ENCODE results near the gene HOXB7.

Gene HOXB7

DNA sequence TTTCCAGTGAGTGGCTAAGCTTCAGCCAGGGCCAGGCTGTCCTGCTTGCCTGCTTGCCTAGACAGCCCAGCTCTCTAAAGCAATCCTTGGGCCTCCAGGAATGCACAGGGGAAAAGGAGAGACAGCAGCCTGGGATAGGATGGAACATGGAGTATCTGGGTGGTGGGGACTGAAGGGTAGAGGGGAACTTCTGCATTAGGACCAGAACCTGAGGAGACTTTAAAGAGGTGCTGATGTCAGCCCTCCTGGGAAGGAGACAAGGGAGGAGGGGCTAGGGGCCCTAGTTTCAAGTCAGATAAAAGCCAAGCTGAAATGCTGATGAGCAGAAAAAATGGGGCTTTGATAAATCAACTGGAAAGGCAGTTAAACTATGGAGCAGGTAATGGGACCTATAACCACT, 1.8 kb downstream of the HOXB7 start:
- DNase-seq (ENCODE audit: low read depth): no peak

DNA sequence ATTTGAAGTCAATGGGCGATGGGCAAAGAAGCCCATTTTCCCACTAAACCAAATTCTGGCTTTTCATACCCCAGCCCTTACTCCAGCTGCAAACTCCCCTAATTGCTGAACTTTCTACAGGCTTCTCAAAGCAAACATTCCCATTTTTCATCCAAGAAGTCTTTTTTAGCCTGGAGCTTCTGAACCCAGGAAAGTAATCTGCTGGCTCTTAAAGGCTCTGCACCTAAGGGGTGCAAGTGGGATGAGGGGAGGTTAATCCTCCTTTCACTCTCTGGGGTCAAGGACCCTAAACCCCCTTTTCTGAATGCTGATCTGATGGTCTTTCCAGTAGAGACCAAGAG, 2.4 kb downstream of the HOXB7 start:
- no peak for DNase-seq (ENCODE audit: low read depth)

DNA sequence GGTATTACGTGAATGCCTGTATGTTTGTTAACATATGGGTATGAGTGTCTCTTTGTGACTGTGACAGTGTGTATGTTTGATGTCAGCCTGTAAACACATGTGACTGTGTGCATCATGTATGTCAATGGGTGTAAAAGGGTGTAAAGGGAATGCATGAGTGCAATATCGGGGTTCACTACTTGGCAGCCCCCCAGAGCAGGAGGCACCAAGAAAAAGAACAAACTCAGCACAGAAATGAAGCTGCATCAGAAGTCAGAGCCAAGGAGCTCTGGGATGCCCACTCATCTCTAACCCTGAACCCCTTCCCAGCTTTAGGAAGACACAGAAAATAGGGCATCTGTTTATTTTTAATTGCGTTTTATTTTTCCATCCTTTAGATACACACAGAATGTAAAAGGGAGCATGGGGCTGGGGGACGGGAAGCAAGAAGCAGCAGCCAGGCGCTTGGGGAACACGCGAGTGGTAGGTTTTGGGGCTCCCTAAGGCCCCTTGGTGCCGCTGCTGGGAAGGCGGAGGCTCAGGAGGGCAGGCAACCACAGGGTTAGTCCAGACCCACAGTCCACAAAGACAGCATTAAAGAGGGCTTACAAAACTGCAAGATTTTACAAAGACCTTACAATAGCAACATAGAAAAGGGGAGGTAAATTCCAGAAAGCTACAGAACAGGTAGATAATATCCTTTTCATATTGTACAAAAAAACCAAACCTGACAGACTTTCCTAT, 3.8 kb downstream of the HOXB7 start:
- DNase-seq (ENCODE audit: low read depth): no peak

DNA sequence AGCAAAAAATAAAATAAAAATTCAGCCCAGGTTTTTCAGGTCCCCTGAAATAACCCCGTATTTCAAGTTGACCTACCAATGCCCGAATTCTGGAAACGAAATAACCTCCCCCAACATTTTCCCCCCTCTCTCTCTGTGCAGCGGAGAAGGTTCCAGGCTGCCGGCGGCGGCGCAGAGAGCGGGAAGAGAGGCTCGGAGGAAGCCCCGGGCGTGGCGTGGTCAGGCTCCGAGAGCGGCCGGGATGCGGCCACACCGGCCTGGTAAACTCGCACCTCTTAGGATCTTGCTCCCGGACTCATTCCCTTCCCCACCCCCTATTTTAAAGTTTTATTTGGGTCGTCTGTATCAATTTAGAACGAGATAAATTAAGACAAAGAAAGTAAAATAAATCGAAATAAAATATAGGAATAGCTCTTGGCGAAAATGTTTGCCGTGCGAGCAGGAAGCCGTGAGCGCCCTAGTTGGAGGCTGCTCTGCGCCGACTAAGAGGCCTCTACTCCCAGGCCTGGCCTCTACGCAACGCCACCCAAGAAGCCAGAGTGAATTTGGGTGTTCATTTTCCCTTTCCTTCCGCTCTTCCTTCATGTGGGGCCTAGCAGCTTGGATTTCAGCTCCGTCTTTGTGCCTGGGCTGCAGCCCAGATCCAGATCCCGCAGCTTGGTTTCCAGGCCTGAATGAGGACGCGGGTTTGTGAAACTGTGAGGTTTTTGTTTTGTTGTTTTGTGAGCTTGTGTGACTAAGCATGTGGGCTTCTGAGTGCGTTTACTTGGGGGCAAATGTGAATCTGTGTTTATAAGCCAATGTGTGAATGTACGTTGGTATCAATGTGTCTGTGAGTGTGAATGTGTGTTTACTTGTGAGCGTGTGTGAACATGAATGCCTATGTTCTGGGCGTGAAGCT, 4.6 kb downstream of the HOXB7 start:
- no peak for DNase-seq (ENCODE audit: low read depth)

DNA sequence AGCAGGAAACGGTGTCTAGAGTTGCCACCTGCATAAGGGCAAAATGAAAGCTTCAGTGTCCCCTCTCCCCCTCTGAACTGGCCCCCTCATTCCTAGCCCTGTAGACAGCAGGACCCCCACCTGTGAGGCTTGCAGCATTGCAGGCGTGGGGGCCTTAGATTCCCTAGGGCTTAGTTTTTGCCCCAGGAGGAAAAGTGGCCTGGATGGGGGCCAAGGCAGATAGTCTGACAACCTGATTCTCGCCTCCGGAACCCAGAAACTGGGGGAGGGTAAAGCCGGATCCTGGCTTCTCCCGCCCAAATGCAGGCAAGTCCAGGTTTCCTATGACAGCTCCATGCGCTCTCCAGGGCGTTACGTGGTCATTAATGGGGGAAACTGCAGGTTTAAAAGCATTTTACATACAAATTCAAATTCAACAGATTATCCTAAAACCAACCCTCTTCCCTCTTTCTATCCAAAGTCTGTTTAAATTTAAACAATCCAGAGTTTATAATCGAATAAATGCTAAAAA, 5.4 kb downstream of the HOXB7 start:
- no peak for DNase-seq (ENCODE audit: low read depth)

DNA sequence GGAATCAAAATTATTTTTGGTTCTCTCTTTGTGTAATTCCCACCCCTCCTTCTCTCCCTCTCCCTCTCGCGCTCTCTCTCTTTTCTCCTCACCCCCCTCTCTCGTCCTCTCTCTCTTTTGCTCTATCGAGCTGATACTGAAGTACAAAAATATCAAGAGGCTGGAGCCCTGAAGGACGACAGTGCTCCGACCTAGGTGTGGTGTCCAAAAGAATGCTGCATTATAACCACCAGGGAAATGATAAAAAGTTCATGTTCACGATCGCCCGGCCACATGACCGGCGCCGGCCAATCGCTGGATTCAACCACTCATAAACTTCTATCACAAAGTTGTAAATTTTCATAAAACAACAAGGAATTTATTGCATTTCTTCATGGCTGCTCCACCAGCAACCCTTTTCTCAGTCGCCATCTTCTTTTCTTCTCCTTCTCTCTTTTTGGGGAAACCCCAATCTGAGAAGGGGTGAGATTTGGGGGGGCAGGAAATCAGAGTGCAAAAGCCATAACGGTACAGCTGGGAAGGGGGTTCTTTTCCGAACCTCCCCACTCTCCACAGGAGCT, 6.0 kb downstream of the HOXB7 start, which contains the start of gene HOXB6:
Gene HOXB6 (minus strand): TSS at position 217 of the 560 bp plus-strand sequence. CDS start 6,836 bp downstream, outside the sequence.
- DNase-seq (ENCODE audit: low read depth): no peak

DNA sequence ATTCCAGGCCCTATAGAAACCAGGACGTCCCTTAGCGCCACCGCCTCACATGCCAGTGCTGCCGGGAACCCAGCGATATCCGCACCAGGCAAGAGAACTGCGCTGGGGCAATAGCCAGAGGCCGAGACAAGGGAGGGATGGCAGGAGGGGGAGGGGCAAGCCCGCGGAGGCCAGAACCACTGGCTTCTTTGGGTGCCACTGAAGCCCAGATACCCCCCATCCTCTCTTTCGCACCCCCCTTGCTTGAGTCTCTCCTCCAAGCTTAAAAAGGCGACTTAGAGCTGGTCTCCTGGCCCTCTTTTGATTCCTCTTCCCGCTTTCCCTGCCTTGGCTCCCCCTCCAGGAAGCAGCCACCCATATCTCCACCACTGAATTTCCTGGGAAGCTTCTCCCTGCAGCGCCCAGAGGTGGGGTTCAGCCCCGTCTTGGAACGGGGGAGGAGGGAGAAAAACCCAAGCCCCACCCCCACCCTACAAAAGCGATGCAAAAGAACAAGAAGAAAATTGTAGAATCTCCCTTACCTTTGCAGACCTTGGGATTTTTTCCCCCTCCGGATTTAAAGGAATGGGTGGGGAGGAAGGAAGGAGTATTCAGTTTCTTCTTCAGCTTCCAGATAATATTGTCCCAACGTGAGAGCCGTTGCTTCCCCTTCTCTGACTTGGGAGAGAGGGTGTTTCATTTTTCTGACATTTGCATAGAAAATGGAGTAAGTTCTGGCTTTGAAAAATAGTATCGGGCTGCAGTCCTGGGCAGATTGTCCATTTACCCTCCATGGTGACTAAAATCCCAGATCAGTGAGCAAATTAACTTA, 6.7 kb downstream of the HOXB7 start:
- no peak for DNase-seq (ENCODE audit: low read depth)

DNA sequence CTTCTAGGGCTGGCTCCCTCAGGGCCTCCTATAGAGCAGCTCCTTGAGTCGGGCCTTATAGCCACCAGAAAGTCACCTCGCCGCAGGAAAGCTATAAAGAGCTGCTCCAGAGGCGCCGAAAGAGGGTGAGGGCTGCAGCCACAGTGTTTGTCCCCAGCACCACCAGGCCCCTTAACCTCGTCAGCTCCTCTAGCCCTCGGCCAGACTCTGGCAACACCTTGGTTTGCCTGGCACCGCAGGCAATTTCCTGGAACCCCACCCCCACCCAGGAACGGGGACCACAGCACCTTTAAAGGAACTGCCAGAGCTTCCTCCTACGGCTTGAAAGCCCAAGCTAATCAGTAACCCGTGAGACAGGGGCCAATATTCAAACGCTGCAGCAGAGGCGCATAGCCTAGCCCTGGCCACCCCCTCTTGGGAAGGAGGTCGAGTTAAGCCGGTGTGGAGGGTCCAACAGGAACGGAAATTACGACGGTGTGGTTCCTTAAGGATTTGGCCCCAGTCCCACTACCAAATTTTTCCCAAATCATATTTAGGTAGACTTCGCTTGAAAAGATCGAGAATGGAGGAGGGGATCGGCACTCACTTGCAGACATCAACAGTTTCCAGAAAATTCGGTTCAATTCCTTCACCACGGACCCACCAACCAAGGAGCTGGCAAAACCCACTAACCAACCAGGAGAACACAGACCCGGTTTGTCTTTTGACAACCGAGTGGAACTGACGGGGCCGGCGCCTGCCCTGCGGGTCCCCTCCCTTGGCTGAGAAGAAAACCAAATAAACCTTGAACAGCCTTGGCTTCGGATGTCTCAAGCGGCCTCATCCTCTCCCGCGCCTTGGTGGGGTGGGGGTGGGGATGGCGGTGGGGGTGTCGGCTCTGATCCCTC, 9.0 kb downstream of the HOXB7 start:
- DNase-seq (ENCODE audit: low read depth): no peak

DNA sequence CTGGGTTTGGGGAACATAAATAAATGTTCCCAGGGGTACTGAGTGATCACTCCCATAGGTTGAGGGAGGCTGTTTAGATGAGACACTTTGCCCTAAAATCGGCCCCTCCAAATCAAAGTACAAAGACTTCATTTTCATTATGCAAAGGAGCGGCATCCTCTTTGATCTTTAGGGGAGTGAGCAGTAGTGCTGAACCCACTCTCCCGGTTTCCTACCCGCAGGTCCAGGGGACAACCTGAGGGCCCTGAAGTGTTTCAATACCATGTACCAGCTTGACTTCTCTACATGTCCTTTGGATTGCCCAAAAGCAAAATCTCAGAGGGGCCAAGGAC, 9.6 kb downstream of the HOXB7 start:
- DNase-seq (ENCODE audit: low read depth): no peak

DNA sequence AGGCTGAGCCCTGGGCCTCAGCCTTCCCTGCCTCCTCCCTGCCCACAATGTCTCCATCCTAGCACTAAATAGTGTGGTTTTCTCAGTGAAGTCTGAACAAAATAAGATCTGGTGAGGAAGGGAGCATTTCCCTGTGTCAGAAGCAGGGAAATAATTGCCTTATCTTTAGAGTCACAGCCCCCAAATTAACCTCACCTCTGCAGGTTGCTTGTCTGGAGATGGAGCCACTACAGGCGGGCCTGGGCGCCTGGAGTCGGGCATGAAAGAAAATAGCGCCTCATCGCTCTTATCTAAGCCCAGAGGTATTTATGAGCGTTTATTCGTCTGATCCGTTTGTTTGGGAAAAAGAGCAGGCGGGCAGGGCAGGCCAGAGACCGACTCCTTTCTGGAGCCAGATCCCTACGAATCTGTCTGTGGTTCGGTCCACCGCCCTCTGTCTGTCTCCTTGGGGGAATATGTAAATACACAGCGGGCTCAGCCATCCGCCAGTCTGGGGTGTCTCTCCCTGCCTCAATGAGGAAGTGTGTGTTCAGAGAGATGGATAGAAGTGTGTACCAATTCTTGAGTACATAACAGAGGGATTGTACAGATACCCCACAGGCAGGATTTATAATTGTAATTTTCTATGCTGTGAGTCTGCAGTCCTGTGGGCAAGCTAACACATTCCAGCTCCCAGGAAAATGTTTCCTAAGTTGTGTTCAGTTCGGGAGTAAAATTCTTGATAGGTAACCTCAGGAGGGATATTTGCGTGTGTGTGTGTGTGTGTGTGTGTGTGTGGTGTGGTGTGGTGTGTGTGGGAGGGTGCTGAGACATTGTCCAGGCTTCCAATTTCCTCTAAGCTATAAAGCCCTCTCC, 10.3 kb downstream of the HOXB7 start:
- no peak for DNase-seq (ENCODE audit: low read depth)

DNA sequence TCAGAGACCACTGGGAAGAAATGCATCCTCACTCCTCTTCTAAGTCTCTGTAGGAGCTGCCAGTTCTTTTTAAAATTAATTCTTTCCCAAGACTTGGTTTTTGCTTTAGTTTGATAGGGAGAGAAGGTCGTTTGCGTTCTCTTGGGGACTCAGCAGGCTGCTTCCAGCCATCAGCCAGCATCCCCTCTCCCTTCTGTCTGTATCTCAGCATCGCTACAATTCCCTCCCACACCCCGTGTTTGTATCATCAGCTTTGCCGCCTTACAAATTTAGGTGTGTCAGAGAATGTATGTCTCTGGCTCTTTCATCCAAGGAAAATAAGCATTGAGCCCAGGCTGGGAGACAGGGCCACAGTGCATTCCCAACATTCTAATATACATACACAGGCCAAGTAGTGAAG, 11.5 kb downstream of the HOXB7 start:
- no peak for DNase-seq (ENCODE audit: low read depth)

DNA sequence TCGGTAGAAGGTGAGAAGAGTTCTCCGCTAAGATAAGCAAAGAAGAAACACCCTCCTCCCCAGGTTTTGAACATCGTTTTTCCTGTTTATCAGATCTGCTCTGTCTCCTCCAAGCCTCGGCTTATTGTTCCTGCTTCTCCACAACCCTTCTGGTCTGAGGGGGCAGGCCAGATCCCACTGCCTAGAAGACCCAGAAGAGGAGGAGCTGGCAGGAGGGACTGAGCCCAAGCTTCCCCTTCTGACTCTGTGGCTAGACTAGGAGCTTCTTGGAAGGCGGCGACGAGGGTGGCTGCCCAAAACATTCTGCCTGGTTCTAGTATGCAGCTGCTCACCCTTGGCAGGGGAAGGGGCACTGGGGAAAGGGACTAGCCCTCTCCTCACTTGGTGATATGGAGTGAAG, 12.1 kb downstream of the HOXB7 start:
- DNase-seq (ENCODE audit: low read depth): no peak

DNA sequence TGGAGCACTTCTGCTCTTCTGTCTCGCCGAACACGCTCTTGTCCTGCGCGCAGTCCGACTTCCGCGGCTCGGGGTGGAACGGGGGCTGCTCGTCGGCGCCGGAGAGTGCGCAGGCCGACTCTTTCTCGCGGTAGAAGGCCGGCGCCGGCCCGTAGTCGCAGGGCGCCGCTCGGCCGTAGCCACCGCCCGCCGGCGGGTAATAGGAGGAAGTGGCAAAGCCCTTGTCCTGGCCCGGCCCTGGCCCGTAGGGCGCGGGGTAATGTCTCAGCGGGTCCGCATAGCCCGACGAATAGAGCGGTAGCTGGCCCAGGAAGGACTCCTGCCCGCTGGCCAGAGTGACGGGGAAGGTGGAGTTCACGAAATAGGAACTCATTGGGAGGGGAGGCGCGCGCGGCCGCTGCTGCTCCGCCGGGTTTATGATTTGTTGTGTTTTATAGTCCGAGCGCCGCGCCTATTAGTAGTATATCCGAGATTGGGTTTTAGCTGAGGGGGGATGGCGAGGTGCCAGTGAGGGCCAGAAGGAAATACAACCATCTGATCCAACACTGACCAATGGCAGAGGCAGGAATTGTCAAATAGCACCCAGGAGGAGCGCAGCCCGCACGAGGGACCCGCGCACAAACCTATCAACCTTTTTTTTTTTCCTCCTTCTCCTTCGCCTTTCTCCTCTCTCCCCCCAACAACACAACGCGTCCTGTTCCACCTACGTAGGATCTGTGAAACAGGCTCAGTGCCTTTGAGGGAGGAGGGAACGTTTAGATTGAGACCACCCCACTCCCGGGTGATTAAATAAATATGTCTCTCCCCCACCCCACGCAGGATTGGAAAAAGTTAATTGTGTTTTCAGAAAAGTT, 12.8 kb downstream of the HOXB7 start:
- DNase-seq (ENCODE audit: low read depth): no peak

DNA sequence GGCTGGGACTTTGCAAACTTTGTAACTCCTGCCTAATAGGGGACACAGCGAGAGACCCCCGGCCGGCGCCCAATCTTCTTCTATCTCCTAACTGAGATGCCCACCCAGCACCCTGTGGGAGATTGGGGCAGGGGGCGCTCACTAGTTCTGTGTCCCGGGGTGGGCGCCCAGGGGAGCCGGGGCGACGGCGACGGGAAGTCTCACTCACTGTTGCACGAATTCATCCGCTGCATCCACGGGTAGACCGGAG, 13.4 kb downstream of the HOXB7 start:
- no peak for DNase-seq (ENCODE audit: low read depth)

DNA sequence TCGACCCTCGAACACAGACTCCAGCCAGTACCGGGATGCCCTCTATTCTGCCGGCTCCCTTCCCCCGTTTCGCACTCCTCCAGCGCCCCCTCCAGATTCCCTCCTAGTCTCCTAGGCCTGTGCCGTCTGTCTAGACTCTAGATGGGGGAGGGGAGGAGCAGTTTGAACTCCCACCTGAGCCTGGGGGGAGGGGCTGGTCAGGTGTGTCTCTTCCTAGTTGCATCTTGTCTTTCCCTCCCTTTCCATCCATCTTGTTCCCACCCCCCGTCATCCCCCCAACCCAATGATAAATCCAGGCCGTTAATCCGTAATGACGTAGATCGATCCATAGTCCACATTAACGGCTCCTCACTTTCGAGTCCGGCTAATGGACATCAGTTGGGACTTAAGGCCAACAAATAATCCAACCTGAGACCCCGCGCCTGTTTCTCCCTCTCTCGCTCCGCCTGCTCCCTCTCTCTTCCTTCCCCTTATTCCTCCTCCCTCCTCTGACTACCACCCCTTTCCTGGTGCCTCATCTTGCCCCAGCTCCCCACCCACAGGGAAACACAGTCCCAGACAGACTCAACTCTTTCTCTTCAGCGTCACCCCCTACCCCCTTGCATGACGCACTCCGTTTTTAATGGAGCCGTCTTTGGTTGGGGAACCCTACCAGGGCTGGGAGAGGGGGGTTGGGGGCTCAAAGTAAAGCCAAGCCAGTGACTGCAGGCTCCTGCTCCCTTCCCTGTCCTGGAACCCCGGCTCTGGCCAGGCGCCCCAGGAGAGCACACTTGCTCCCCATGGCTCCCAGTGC, 13.9 kb downstream of the HOXB7 start:
- no peak for DNase-seq (ENCODE audit: low read depth)

DNA sequence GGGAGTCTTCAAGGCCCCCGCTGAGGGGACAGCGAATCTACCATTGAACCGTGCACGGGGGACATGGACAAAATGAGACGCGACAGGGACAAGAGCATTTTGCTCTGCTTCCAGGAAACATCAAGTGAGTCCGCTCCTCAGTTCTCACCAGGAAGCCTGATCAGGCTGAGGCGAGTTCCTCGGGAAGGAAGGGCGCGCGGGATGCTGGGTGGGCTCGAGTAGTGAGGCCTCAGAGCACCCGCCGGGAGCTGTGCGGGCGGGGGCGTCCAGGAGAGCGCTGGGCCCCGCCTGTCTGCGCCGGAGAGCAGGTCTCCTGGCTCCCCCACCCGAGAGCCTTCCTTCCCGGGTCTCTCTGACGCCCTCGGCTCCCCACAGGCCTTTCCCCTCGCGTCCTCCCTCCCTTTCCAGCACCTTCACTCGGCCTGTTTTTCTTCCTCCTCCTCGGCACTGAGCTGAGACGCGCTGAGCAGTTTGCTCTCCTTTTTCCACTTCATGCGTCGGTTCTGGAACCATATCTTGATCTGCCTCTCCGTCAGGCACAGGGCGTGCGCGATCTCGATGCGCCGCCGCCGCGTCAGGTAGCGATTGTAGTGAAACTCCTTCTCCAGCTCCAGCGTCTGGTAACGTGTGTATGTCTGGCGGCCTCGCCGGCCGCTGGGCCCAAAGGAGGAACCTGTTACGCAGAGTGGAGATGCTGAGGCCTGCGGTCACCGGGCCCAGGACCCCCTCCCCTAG, 14.7 kb downstream of the HOXB7 start:
- DNase-seq (ENCODE audit: low read depth): no peak

DNA sequence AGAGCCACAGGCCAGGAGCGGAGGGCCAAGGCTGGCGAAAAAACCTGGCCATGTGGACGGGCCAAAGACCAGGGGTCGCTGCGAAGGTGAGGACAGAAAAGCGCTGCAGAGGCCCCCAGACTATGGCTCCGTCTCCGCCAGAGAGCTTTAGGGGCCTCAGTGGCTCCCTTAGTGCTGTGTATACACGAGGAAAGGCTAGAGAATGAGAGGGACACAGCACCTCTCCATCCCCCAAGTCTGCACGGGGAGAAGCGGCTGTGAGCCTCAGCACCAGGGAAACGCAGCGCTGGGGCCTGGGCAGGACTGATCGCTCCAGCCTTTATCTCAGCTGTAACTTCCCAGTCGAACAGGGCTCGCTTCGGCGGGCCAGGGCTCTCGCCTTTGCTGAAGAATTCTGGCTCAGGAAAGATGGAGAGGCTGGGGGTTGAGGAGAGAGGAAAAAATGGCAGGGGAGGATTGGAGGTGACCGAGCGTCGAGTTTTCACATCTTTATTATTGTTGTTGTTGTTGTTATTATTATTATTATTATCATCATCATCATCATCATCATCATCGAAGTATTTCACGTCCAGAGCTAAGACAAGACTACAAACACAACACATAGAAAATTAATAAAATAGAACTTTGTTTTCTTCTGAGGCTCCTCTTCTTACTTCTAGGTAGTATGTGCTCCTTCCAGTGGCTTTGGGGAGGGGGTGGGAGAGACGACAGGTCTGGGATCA, 15.4 kb downstream of the HOXB7 start:
- DNase-seq (ENCODE audit: low read depth): no peak

All from HS-27A (cell line).